Ovary (tissue), 9 donors: ENCODE data around the gene CYTH1. TPM values are rescaled to one million over a fixed set of nuclear protein-coding genes. Genes with fewer than 3 reads are reported as not detected.

ENCODE experiments used
- DNase-seq, 5 donors: peaks; one replicate each; pipeline ENCODE4 v3.0.0-alpha.2; 2019 to 2020
- H3K27ac ChIP-seq, 2 donors: fragments of 200-600 bp; one replicate each; pipeline versions ENCODE4 v1.5.1 to v1.8.0; 2019 to 2022
- H3K27me3 ChIP-seq: fragments of 200-600 bp; one replicate; pipeline ENCODE4 v1.8.0; 2022
- H3K36me3 ChIP-seq: fragments of 200-600 bp; sonication (generic); one replicate; pipeline ENCODE4 v1.5.1; 2019
- H3K4me1 ChIP-seq: one replicate; pipeline ENCODE4 v1.8.1; 2013; ENCODE audit warnings: mild to moderate bottlenecking, moderate library complexity; ENCODE audit not compliant: insufficient read depth
- H3K4me3 ChIP-seq: fragments of 200-600 bp; sonication (generic); one replicate; pipeline ENCODE4 v1.5.1; 2017
- H3K9me3 ChIP-seq, 2 donors: fragments of 200-600 bp in 1 of 2; sonication (generic) in 1 of 2; one replicate each; pipeline versions ENCODE4 v1.5.1 to v1.8.1; 2013 to 2019; ENCODE audit warnings: mild to moderate bottlenecking in 1 of 2, moderate library complexity in 1 of 2
- CTCF ChIP-seq, 3 donors: fragments of 450-650 bp in 2 of 3; fragments of 200-600 bp in 1 of 3; IDR thresholded peaks; one replicate each; pipeline versions ENCODE4 v1.5.1 to v1.8.0; 2016 to 2022; ENCODE audit warnings: antibody characterized with exemption in 3 of 3, mild to moderate bottlenecking in 1 of 3
- EP300 ChIP-seq: sonication (generic); formaldehyde crosslinking; IDR thresholded peaks from one replicate; pipeline ENCODE4 v1.6.1; 2017; ENCODE audit warnings: antibody characterized with exemption
- POLR2A ChIP-seq: fragments of 450-650 bp; IDR thresholded peaks from one replicate; pipeline ENCODE4 v1.6.1; 2017; ENCODE audit warnings: antibody characterized with exemption, mild to moderate bottlenecking, moderate library complexity
- WGBS, 3 donors: extraction: QIAGEN DNeasy Blood & Tissue Kit in 1 of 3; methylation state at CpG; one replicate each; pipeline versions ENCODE4 v1.1.5 to v1.1.7; 2013 to 2017; 5-methylcytosine and 5-hydroxymethylcytosine counted together
- intact Hi-C, 4 donors: fragments of 100-400 bp; cut with DNase I; formaldehyde crosslinking; loops; one replicate each; pipeline versions ENCODE4 v1.11.0 to v1.15.1; 2022 to 2023
- polyA plus RNA-seq, 2 donors: library from polyadenylated mRNA; stranded (reverse); fragments of 200-250 nt in 1 of 2; fragments of 350-450 nt in 1 of 2; fragmentation: Illumina TruSeq in 1 of 2; extraction: RNeasy Lipid Tissue Mini Kit (QIAGEN cat#74804) in 1 of 2; gene quantifications; one replicate each; pipeline ENCODE4 v1.2.3, GENCODE V29; 2013 to 2014
- small RNA-seq: library from RNA; depleted of rRNA; stranded (forward); fragments of <200 nt; gene quantifications from one replicate; pipeline ENCODE3, GENCODE V24; 2016
- total RNA-seq, 7 donors: library from RNA; depleted of rRNA in 2 of 7; stranded (reverse); fragments of >200 nt in 2 of 7; fragmentation: NEBNext Ultra II Directional in 3 of 7; extraction: Animal tissue kit (Norgen Biotek cat#: 25700) in 3 of 7; gene quantifications; one replicate each; pipeline versions ENCODE4 v1.1.0 to v1.2.4, GENCODE V29; 2016 to 2023
- donor health status: DM: no; HTN: no; CAD: no; lungs with moderate emphysema.
- donor health status: DM: no; HTN: no; CAD: no.
- donor health status: Bipolar disorder and iron deficiency.
- donor health status: DM: yes; HTN: yes; CAD: no.
- donor health status: DM: no; HTN: no; CAD: no.
- donor health status: DM: yes; HTN: yes; CAD: no.

Gene CYTH1
- total and polyA plus RNA-seq, 9 donors = 15.1 to 35.3 (median 24.4) TPM

DNA sequence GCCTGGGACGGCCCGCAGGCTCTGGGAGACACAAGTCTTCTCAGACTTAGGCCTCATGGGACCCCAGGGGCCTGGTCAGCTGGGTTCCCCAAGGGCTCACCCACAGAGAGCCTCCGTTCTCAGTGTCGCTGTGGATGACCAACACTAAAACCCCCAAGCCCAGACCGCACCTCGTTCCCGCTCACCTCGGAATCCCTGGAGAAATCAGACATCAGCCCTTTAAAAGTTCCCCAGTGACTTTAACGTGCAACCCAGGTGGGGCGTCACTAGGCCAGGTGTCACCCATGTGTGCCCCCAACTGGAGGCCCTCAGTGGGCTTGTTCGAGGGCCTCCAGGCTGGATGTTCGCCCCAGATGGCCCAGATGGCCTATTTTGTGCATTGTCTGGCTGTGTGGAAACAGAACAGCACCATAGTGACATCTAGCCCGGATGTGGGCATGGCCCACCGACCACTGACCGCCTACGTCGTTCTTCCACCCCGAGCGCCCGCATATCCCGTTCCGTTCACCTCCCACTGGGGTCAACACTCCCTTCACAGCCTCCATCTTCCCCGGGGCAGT, 152.6 kb downstream of the CYTH1 start:
- H3K36me3 ChIP-seq = no peaks in the 10 kb centered on the region
- 95 to 96% (median 96%) methylated on average over 23 of the region's 23 CpGs for WGBS, 3 donors
- H3K4me3 ChIP-seq = no peak overlapping the region
- TF ChIP-seq POLR2A = no peak
- TF ChIP-seq EP300 = no peak
- no peak for TF ChIP-seq CTCF (IDR thresholded peaks at IDR 0.05)
- H3K4me1 ChIP-seq = no peaks in the 10 kb centered on the region
- intact Hi-C loops = no loop called here
- H3K27ac ChIP-seq = no peak overlapping the region
- DNase-seq = no peak
- H3K9me3 ChIP-seq = no peaks in the 10 kb centered on the region
- H3K27me3 ChIP-seq = no peaks in the 10 kb centered on the region

- WGBS, 3 donors = 95 to 96% (median 95%) methylated on average over 29 to 30 of the region's 30 CpGs
- Histone ChIP-seq H3K27me3 (no peaks in the 10 kb centered on the region), H3K27ac (no peak overlapping the region), H3K4me1 (no peaks in the 10 kb centered on the region), H3K9me3 (no peaks in the 10 kb centered on the region), H3K4me3 (no peak overlapping the region), H3K36me3 (no peaks in the 10 kb centered on the region)
- intact Hi-C loops = no loop called here
- DNase-seq = no peak
- no peak for TF ChIP-seq POLR2A
- TF ChIP-seq CTCF (IDR thresholded peaks at IDR 0.05) = no peak
Observed at GRCh38 chr17:78628547-78629435, 153.3 kb downstream of the CYTH1 start.

GRCh38 chr17:78624324-78625151, 157.5 kb downstream of the CYTH1 start:
- no peaks in the 10 kb centered on the region for H3K36me3 ChIP-seq
- TF ChIP-seq EP300 (no peak), CTCF (IDR thresholded peaks at IDR 0.05) (no peak), POLR2A (no peak)
- H3K27ac ChIP-seq = no peak overlapping the region
- intact Hi-C loops = no loop called here
- WGBS, 3 donors = 48 to 66% (median 59%) methylated on average over 14 of the region's 14 CpGs
- H3K27me3 ChIP-seq = no peaks in the 10 kb centered on the region
- H3K4me3 ChIP-seq = no peak overlapping the region
- H3K4me1 ChIP-seq = no peaks in the 10 kb centered on the region
- no peak for DNase-seq
- no peaks in the 10 kb centered on the region for H3K9me3 ChIP-seq

Small RNA genes lying within 50 kb of the gene (small RNA-seq; reads per million reads assigned to genes)
- gene RNU6-638P = not detected

Other genes starting within 250 kb of the CYTH1 start
- under 1 TPM in 1 of 7 donors, not detected in 6; 0.12 TPM for gene DNAH17, start 204.9 kb downstream of the CYTH1 start, total RNA-seq
- under 1 TPM; 0.07 to 0.25 TPM for gene DNAH17, start 204.9 kb downstream of the CYTH1 start, polyA plus RNA-seq
- 100 to 1,000 TPM in 2 of 7 donors, 10 to 100 TPM in 5; 56.0 to 127 (median 69.2) TPM for gene USP36, start 58.5 kb upstream of the CYTH1 start, total RNA-seq
- gene USP36, start 58.5 kb upstream of the CYTH1 start, polyA plus RNA-seq = 10 to 100 TPM; 38.7 to 59.1 TPM
- gene CEP295NL, start 120.9 kb upstream of the CYTH1 start, total RNA-seq = 1 to 10 TPM; 1.7 to 8.0 (median 4.5) TPM
- gene CEP295NL, start 120.9 kb upstream of the CYTH1 start, polyA plus RNA-seq = 1 to 10 TPM in 1 of 2 donors, under 1 TPM in 1; 0.25 to 1.0 TPM
- 100 to 1,000 TPM; 221 to 854 (median 693) TPM for gene TIMP2, start 143.1 kb upstream of the CYTH1 start, total RNA-seq
- gene TIMP2, start 143.1 kb upstream of the CYTH1 start, polyA plus RNA-seq = 1,000 to 10,000 TPM in 1 of 2 donors, 100 to 1,000 TPM in 1; 542 to 1,422 TPM
- 100 to 1,000 TPM; 191 to 584 (median 250) TPM for gene LGALS3BP, start 197.7 kb upstream of the CYTH1 start, total RNA-seq
- 100 to 1,000 TPM; 214 to 251 TPM for gene LGALS3BP, start 197.7 kb upstream of the CYTH1 start, polyA plus RNA-seq
- 10 to 100 TPM; 20.4 to 48.8 (median 34.3) TPM for gene CANT1, start 227.5 kb upstream of the CYTH1 start, total RNA-seq
- 10 to 100 TPM; 18.6 to 33.8 TPM for gene CANT1, start 227.5 kb upstream of the CYTH1 start, polyA plus RNA-seq
- gene C1QTNF1, start 241.9 kb upstream of the CYTH1 start, total RNA-seq = 10 to 100 TPM; 41.1 to 85.9 (median 53.5) TPM
- 10 to 100 TPM; 17.9 to 69.4 TPM for gene C1QTNF1, start 241.9 kb upstream of the CYTH1 start, polyA plus RNA-seq